ENCODE results near the gene PLD6. TPM values are rescaled to one million over a fixed set of nuclear protein-coding genes. Genes with fewer than 3 reads are reported as not detected.

PLD6 gene
- total RNA-seq, 1 experiment from 2014 or later, result 4.2 TPM

- no peak for ATAC-seq
- Histone ChIP-seq H3K27ac (ENCODE audit: low read length) (no peak overlapping the region), H3K4me1 (ENCODE audit: control insufficient read depth, insufficient read depth, low read length) (peaks cover 6% of the 10 kb centered on the region; the same call in 1 of the 2 replicates), H3K4me3 (ENCODE audit: low read depth in 2 of 2, low read length in 2 of 2) (no peak overlapping the region), H3K36me3 (ENCODE audit: control insufficient read depth, insufficient read depth, low read length) (peaks cover 2% of the 10 kb centered on the region; the same call in 1 of the 2 replicates), H3K9me3 (ENCODE audit: control insufficient read depth, insufficient read depth, low read depth, low read length) (no peaks in the 10 kb centered on the region), H3K27me3 (ENCODE audit: control insufficient read depth, insufficient read depth, low read length) (no peaks in the 10 kb centered on the region)
- intact Hi-C loops (cut with micrococcal nuclease; ENCODE audit: unreplicated experiment), result no loop called here
- POLR2A ChIA-PET, result no interaction called here
- CTCF ChIA-PET, result interaction anchor here (0.9 kb wide), 1 partner anchor 9 kb away, joined by 3 read pairs; no protein-coding TSS in a partner anchor
- in situ Hi-C loops (cut with HindIII; ENCODE audit: low pct_unique_long_range_greater_than_20kb, low sequenced_read_pairs), result no loop called here
- no peak for TF ChIP-seq POLR2AphosphoS5 (IDR thresholded peaks at IDR 0.05; ENCODE audit: low read depth, low read length)
- no peak for TF ChIP-seq SIN3A (IDR thresholded peaks at IDR 0.05; ENCODE audit: borderline replicate concordance, insufficient read depth, low read depth, low read length)
- TF ChIP-seq, protein P1, sequence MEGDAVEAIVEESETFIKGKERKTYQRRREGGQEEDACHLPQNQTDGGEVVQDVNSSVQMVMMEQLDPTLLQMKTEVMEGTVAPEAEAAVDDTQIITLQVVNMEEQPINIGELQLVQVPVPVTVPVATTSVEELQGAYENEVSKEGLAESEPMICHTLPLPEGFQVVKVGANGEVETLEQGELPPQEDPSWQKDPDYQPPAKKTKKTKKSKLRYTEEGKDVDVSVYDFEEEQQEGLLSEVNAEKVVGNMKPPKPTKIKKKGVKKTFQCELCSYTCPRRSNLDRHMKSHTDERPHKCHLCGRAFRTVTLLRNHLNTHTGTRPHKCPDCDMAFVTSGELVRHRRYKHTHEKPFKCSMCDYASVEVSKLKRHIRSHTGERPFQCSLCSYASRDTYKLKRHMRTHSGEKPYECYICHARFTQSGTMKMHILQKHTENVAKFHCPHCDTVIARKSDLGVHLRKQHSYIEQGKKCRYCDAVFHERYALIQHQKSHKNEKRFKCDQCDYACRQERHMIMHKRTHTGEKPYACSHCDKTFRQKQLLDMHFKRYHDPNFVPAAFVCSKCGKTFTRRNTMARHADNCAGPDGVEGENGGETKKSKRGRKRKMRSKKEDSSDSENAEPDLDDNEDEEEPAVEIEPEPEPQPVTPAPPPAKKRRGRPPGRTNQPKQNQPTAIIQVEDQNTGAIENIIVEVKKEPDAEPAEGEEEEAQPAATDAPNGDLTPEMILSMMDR (IDR thresholded peaks at IDR 0.05), result no peak
- TF ChIP-seq, protein P2, sequence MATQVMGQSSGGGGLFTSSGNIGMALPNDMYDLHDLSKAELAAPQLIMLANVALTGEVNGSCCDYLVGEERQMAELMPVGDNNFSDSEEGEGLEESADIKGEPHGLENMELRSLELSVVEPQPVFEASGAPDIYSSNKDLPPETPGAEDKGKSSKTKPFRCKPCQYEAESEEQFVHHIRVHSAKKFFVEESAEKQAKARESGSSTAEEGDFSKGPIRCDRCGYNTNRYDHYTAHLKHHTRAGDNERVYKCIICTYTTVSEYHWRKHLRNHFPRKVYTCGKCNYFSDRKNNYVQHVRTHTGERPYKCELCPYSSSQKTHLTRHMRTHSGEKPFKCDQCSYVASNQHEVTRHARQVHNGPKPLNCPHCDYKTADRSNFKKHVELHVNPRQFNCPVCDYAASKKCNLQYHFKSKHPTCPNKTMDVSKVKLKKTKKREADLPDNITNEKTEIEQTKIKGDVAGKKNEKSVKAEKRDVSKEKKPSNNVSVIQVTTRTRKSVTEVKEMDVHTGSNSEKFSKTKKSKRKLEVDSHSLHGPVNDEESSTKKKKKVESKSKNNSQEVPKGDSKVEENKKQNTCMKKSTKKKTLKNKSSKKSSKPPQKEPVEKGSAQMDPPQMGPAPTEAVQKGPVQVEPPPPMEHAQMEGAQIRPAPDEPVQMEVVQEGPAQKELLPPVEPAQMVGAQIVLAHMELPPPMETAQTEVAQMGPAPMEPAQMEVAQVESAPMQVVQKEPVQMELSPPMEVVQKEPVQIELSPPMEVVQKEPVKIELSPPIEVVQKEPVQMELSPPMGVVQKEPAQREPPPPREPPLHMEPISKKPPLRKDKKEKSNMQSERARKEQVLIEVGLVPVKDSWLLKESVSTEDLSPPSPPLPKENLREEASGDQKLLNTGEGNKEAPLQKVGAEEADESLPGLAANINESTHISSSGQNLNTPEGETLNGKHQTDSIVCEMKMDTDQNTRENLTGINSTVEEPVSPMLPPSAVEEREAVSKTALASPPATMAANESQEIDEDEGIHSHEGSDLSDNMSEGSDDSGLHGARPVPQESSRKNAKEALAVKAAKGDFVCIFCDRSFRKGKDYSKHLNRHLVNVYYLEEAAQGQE (IDR thresholded peaks at IDR 0.05; ENCODE audit: insufficient read depth in 1 of 2, low read depth in 2 of 2, low read length in 1 of 2), result no peak
- no peak for TF ChIP-seq TCF7L2 (IDR thresholded peaks at IDR 0.05; ENCODE audit: low read depth, low read length)
- no TSS peak for BruUV-seq (replicated peaks)
- no peak for DNase-seq (ENCODE audit: low read depth, low spot score)
These were observed 50.6 kb downstream of the PLD6 start for GRCh38 chr17:17155568-17155967.

DNA sequence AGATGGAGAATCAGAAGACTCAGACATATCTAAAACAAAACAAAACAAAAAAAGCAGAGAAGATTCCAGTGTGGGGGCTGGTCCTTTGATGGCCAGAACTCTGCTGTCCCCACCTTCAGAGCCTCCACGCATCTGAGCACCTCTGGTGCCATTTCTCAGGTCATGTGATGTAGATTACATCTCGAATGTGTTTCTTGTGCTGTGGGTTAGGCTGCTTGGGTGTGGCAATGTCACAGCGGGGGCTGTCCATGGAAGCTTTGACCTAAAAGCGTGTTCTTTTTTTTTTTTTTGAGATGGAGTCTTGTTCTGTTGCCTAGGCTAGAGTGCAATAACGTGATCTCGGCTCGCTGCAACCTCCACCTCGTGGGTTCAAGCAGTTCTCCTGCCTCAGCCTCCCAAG lies 51.2 kb downstream of the PLD6 start:
- peaks cover 6% of the 10 kb centered on the region; the same call in 1 of the 2 replicates for H3K4me1 ChIP-seq (ENCODE audit: control insufficient read depth, insufficient read depth, low read length)
- no peak overlapping the region for H3K27ac ChIP-seq (ENCODE audit: low read length)
- TF ChIP-seq SIN3A (IDR thresholded peaks at IDR 0.05; ENCODE audit: borderline replicate concordance, insufficient read depth, low read depth, low read length) (no peak), POLR2AphosphoS5 (IDR thresholded peaks at IDR 0.05; ENCODE audit: low read depth, low read length) (no peak), TCF7L2 (IDR thresholded peaks at IDR 0.05; ENCODE audit: low read depth, low read length) (no peak)
- TF ChIP-seq, protein P2 (IDR thresholded peaks at IDR 0.05; ENCODE audit: insufficient read depth in 1 of 2, low read depth in 2 of 2, low read length in 1 of 2), result no peak
- TF ChIP-seq, protein P1 (IDR thresholded peaks at IDR 0.05), result no peak
- H3K9me3 ChIP-seq (ENCODE audit: control insufficient read depth, insufficient read depth, low read depth, low read length), result no peaks in the 10 kb centered on the region
- intact Hi-C loops (cut with micrococcal nuclease; ENCODE audit: unreplicated experiment), result no loop called here
- ATAC-seq, result no peak
- H3K27me3 ChIP-seq (ENCODE audit: control insufficient read depth, insufficient read depth, low read length), result no peaks in the 10 kb centered on the region
- DNase-seq (ENCODE audit: low read depth, low spot score), result no peak
- peaks cover 2% of the 10 kb centered on the region; the same call in 1 of the 2 replicates for H3K36me3 ChIP-seq (ENCODE audit: control insufficient read depth, insufficient read depth, low read length)
- in situ Hi-C loops (cut with HindIII; ENCODE audit: low pct_unique_long_range_greater_than_20kb, low sequenced_read_pairs), result no loop called here
- ChIA-PET POLR2A (no interaction called here), CTCF (no interaction called here)
- BruUV-seq (replicated peaks), result no TSS peak
- no peak overlapping the region for H3K4me3 ChIP-seq (ENCODE audit: low read depth in 2 of 2, low read length in 2 of 2)
